Smooth muscle cell (in vitro differentiated cells): Measurements from ENCODE around the gene TRAPPC3L. TPM values are rescaled to one million over a fixed set of nuclear protein-coding genes. Genes with fewer than 3 reads are reported as not detected.
A peak's percentile ranks its signal among the peaks of the same experiment; 100 is the strongest.

Experiments used
- DNase-seq: peaks from one replicate; lab custom pipeline; 2025; ENCODE audit not compliant: unreplicated experiment; lab: John Stamatoyannopoulos, UW
- H2AFZ ChIP-seq: fragments of 200-600 bp; sonication (generic); 2 replicates; pipeline ENCODE4 v1.6.0; 2016; ENCODE audit warnings: antibody characterized with exemption, low read depth, mild to moderate bottlenecking
- H3F3A ChIP-seq: fragments of 200-600 bp; sonication (generic); 2 replicates; pipeline ENCODE4 v1.6.0; 2017; ENCODE audit warnings: antibody characterized with exemption, low read depth
- H3K27ac ChIP-seq: fragments of 200-600 bp; sonication (generic); 2 replicates; pipeline ENCODE4 v1.5.1; 2016; ENCODE audit warnings: low read depth, mild to moderate bottlenecking
- H3K27me3 ChIP-seq: fragments of 200-600 bp; sonication (generic); 2 replicates; pipeline ENCODE4 v1.6.1; 2016; ENCODE audit warnings: low read depth, mild to moderate bottlenecking
- H3K36me3 ChIP-seq: fragments of 200-600 bp; sonication (generic); 2 replicates; pipeline ENCODE4 v1.5.1; 2016; ENCODE audit warnings: low read depth
- H3K4me1 ChIP-seq: fragments of 200-600 bp; sonication (generic); 2 replicates; pipeline ENCODE4 v1.5.1; 2016; ENCODE audit warnings: low read depth
- H3K4me2 ChIP-seq: fragments of 200-600 bp; sonication (generic); 2 replicates; pipeline ENCODE4 v1.6.0; 2016; ENCODE audit warnings: mild to moderate bottlenecking
- H3K4me3 ChIP-seq: fragments of 200-600 bp; sonication (generic); 2 replicates; pipeline ENCODE4 v1.5.1; 2016; ENCODE audit warnings: mild to moderate bottlenecking
- H3K79me2 ChIP-seq: fragments of 200-600 bp; sonication (generic); 2 replicates; pipeline ENCODE4 v1.6.0; 2016; ENCODE audit warnings: low read depth, mild to moderate bottlenecking
- H3K9ac ChIP-seq: fragments of 200-600 bp; sonication (generic); 2 replicates; pipeline ENCODE4 v1.6.0; 2016; ENCODE audit warnings: low read depth
- H3K9me3 ChIP-seq: fragments of 200-600 bp; sonication (generic); replicated peaks from 2 replicates; pipeline ENCODE4 v1.5.1; 2016; ENCODE audit warnings: low read depth
- H4K20me1 ChIP-seq: fragments of 200-600 bp; sonication (generic); 2 replicates; pipeline ENCODE4 v1.6.0; 2016; ENCODE audit warnings: low read depth
- CTCF ChIP-seq: fragments of 200-600 bp; sonication (generic); IDR thresholded peaks from 2 replicates; pipeline ENCODE4 v1.5.1; 2017; ENCODE audit warnings: borderline replicate concordance, mild to moderate bottlenecking, antibody characterized with exemption; ENCODE audit not compliant: insufficient read depth, poor library complexity, severe bottlenecking
- WGBS: methylation state at CpG from one replicate; pipeline ENCODE4 v1.1.7; 2016; ENCODE audit warnings: low lambda C conversion rate; 5-methylcytosine and 5-hydroxymethylcytosine counted together
- polyA plus RNA-seq: library from polyadenylated mRNA; unstranded; fragments of >200 nt; fragmentation: Nextera tagmentation; extraction: Ambion mirVana; gene quantifications from 2 replicates; pipeline ENCODE4 v1.2.1, GENCODE V29; 2016
- total RNA-seq: library from RNA; depleted of rRNA; stranded (reverse); fragments of >200 nt; gene quantifications from 2 replicates; pipeline ENCODE4 v1.2.3, GENCODE V29; 2014

Gene TRAPPC3L
- total and polyA plus RNA-seq, 2 experiments from 2014 or later: 0.11 TPM; not detected in 1

- Histone ChIP-seq H3K4me2 (no peak overlapping the region), H3K4me1 (no peaks in the 10 kb centered on the region), H3K27me3 (no peaks in the 10 kb centered on the region), H3K36me3 (no peaks in the 10 kb centered on the region), H3K4me3 (no peak overlapping the region), H3K9me3 (no peaks in the 10 kb centered on the region), H3K27ac (no peak overlapping the region), H3K9ac (no peak overlapping the region), H3F3A (no peaks in the 10 kb centered on the region), H3K79me2 (no peaks in the 10 kb centered on the region), H2AFZ (no peak overlapping the region), H4K20me1 (no peaks in the 10 kb centered on the region)
- 93% methylated on average over 5 of the region's 5 CpGs for WGBS
- TF ChIP-seq CTCF: no peak
- DNase-seq: no peak
These were observed 69.3 kb downstream of the TRAPPC3L start for GRCh38 chr6:116476002-116476678.

DNA sequence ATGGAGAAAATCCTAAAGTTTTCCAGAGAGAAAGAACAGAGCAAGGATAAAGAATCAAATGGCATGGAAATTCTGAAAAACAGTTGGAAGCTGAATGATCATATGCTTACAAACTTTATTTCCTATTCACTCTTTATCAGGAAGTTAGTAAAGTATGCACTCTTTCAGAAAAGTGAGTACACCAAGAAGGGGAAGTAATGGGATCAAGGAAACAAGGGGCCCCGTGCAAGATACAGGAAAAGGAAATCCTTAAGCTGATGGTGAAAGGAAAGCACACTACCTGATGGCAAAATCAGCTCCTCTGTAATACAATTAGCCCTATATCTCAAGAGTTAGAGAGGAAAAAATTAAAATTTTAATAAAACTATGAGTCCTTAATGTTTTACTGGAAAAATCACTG is 70.3 kb downstream of the TRAPPC3L start:
- no peaks in the 10 kb centered on the region for H3K36me3 ChIP-seq
- no peak for TF ChIP-seq CTCF
- H3K79me2 ChIP-seq: no peaks in the 10 kb centered on the region
- H4K20me1 ChIP-seq: no peaks in the 10 kb centered on the region
- no peak overlapping the region for H3K4me2 ChIP-seq
- no peak for DNase-seq
- no peaks in the 10 kb centered on the region for H3F3A ChIP-seq
- no peak overlapping the region for H3K9ac ChIP-seq
- H2AFZ ChIP-seq: peak overlapping the region; percentile 46
- no peaks in the 10 kb centered on the region for H3K27me3 ChIP-seq
- no peaks in the 10 kb centered on the region for H3K4me1 ChIP-seq
- 71% methylated on average over 1 of the region's 1 CpG for WGBS
- no peaks in the 10 kb centered on the region for H3K9me3 ChIP-seq
- H3K27ac ChIP-seq: no peak overlapping the region
- H3K4me3 ChIP-seq: no peak overlapping the region

DNA sequence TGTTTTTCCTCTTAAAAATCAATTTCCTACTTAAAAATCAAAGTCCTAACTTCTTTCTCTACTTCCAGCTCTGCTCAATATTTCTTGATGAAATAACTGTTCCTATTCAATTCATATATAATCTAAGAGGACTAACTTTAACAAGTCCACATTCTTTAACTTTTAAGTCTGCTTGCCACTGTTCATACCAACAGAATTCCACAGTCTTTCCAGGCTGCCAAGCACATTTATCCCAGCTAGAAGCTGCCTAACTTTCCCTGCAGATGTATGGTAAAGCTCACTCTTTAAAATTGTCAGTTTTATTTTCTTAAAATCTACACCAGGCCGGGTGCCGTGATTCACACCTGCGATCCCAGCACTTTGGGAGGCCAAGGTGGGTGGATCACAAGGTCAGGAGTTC is 72.8 kb downstream of the TRAPPC3L start:
- Histone ChIP-seq H2AFZ (peak overlapping the region; percentile 29), H3K9me3 (no peaks in the 10 kb centered on the region), H3K79me2 (no peaks in the 10 kb centered on the region), H3F3A (no peaks in the 10 kb centered on the region), H3K4me1 (no peaks in the 10 kb centered on the region), H3K27me3 (no peaks in the 10 kb centered on the region), H3K9ac (no peak overlapping the region), H4K20me1 (no peaks in the 10 kb centered on the region), H3K36me3 (no peaks in the 10 kb centered on the region), H3K4me3 (no peak overlapping the region), H3K27ac (no peak overlapping the region), H3K4me2 (no peak overlapping the region)
- DNase-seq: no peak
- TF ChIP-seq CTCF: no peak
- WGBS: 63% methylated on average over 3 of the region's 3 CpGs

GRCh38 chr6:116471531-116471930 is 74.0 kb downstream of the TRAPPC3L start:
- no peak for TF ChIP-seq CTCF
- no peaks in the 10 kb centered on the region for H3K4me1 ChIP-seq
- no peaks in the 10 kb centered on the region for H4K20me1 ChIP-seq
- 97% methylated on average over 1 of the region's 1 CpG for WGBS
- H3K79me2 ChIP-seq: no peaks in the 10 kb centered on the region
- no peak for DNase-seq
- no peak overlapping the region for H3K27ac ChIP-seq
- no peaks in the 10 kb centered on the region for H3K9me3 ChIP-seq
- no peaks in the 10 kb centered on the region for H3K36me3 ChIP-seq
- H3F3A ChIP-seq: no peaks in the 10 kb centered on the region
- H3K9ac ChIP-seq: no peak overlapping the region
- no peaks in the 10 kb centered on the region for H3K27me3 ChIP-seq
- H2AFZ ChIP-seq: no peak overlapping the region
- H3K4me2 ChIP-seq: no peak overlapping the region
- no peak overlapping the region for H3K4me3 ChIP-seq
